Activated CD8-positive, alpha-beta memory T cell treated with anti-CD3 and anti-CD28 coated beads, Interleukin-2, amount 50 U/mL, for 1 hour (primary cell): ENCODE results near the gene UTF1.

Experiments used
- DNase-seq: peaks from one replicate; pipeline ENCODE4 v3.0.0-alpha.2; 2020; ENCODE audit errors: extremely low read depth

The UTF1 gene

GRCh38 chr10:133278577-133279265, 48.7 kb downstream of the UTF1 start:
- no peak for DNase-seq

- DNase-seq, result no peak
These were observed 49.6 kb downstream of the UTF1 start for GRCh38 chr10:133279326-133280226.

GRCh38 chr10:133280391-133281059, 50.5 kb downstream of the UTF1 start:
- no peak for DNase-seq

GRCh38 chr10:133281084-133281483, 51.1 kb downstream of the UTF1 start:
- DNase-seq, result no peak
